GM18517 (cell line): ENCODE results near the gene SIGLEC5.

ENCODE experiments used
- ATAC-seq: cut with Tn5 transposase; IDR thresholded peaks from one replicate; pipeline ENCODE4 v1.9.1; 2021; ENCODE audit warnings: mild to moderate bottlenecking, moderate library complexity; ENCODE audit not compliant: unreplicated experiment

SIGLEC5 gene

DNA sequence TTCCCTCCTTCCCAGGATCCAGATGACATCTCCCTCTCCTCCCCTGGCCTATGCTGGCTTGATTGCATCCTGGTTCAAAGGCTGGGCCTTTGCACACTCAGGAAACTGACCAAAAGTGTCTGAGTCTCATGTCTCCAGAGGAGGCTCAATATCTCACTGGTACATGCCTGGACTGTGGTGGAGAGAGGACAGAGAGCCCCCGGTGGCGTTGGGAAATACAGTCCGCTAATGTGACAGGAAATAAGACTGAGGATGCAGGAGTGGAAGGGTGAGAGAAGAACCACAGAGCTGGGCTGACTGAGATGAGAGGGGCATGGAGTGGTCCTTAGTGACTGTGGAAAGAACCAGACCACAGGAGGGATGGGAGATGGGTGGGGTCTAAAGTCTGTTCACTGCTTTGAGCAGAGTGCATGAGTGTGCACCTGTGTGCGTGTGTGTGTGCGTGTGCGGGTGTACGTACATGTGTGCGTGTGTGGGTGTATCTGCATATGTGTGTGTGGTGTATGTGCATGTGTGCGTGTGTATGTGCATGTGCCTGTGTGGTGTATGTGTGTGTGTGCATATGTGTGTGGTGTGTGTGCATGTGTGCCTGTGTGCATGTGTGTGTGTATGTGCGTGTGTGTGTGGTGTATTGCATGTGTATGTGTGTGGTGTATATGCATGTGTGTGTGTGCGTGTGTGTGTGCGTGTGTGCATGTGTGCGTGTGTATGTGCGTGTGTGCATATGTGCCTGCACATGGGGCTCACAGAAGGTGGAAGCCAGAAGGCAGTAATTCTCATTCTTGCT is 1.9 kb downstream of the SIGLEC5 start:
- no peak for ATAC-seq

DNA sequence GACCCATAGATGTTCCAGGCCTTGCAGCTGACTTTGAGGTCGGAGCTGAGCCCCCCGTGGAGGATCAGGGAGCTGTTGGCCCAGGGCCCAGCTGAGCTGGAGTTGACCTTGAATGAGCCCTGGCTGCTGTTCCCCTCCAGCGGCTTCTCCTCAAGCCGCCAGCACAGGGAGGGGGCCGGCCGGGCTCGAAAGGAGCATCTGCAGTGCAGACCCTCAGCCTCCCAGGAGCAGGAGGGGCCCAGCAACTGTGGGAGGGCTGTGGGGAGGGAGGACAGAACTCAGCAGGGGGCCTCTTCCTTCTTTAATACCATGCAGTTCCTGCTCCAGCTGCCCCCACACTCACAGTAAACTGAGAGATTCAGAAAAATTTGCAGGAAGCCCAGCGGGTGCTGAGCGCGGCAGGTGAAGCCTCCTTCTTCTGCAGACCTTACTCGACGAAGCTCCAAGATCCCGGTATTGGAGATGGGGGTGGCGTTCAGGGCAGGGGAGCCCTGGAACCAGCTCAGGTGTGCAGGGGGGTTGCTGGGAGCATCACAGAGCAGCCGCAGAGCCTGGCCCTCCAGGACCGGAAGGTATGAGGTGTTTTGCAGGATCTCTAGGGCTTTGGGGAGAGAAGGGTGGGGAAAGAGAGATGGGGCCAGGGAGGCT is 2.6 kb downstream of the SIGLEC5 start:
- no peak for ATAC-seq

DNA sequence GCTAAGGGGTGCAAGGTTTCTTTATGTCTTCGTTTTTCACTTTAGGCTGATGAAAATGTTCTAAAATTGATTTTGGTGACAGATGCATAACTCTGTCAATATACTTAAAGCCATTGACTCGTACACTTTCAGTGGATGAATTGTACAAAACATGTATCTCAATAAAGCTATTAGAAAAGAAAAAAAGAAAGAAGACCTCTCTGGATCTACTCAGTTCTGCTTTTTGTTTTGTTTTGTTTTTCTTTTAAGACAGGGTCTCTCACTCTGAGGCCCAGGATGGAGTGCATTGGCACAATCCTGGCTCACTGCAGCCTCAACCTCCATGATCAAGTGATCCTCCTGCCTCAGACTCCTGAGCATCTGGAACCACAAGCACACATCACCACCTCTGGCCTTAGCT is 3.5 kb downstream of the SIGLEC5 start:
- ATAC-seq: no peak

DNA sequence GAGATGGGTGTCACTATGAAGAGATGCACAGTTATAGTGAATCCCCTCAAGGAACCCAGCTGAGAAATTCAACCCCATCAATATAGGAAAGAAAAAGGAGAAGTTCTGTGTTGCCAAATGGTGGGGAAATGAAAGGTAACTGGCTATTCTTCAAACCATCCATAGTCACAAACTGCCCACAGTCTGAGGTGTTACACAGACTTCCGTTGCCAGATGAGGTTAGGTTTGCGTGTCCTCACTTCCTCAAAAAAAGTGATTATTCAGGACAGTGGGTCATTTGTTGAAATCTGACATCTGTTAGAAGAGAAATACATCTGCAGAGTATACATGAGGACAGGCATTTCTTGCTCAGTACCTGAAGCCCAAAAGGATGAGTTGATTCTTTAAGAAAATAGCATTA is 9.0 kb downstream of the SIGLEC5 start:
- no peak for ATAC-seq

DNA sequence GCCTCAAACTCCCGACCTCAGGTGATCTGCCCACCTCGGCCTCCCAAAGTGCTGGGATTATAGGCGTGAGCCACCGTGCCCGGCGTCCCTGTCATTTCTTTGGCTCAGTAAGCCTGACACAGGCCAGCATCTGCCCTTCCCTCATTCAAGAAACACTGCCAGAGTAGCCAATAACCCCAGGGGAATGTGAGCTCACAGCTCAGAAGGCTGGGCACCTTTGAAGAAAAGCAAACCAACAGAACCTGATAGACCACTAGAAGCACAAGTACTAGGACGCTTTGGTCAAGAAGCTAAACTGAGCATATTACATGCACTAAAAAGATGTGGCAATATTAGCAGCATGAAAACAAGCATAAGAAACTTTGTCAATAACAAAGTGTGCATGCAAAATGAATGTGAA is 14.2 kb downstream of the SIGLEC5 start:
- ATAC-seq: no peak

DNA sequence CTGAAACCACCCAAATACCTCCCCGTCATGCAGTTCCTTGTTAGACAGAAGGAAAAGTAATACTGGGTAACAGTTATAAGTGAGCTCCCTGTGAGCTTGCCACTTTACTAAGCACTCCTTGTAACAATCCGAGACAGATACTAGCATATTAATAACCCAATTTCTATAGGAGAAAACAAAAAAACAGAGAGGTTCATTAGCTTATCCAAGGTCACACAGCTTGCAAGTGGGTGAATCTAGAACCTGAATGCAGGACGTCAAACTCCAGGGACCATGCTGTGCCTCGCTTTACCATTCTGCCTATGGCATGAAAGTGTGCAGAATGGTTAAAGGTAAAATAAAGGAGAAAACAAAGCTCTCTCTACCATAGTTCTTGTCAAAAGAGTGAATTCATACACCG is 15.4 kb downstream of the SIGLEC5 start:
- ATAC-seq: no peak

DNA sequence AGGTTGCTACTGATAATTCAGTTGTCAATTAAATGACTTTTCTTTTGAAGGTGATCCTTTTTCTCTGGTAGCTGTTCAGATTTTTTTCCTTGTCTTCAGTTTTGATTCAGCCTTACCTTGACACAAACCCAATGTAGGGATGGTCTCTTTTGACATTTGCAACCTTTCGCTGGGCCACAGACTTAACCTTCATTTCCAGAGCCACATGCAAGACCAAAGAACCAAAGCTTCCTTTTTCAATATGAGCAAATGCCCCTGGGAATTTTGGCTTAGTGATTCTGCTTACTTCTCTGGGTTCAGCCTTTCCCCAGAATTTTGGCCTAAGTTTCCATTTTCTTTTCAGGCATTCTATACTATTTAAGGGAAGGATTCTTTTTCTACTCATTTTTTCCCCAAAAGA is 19.6 kb downstream of the SIGLEC5 start:
- ATAC-seq: no peak

DNA sequence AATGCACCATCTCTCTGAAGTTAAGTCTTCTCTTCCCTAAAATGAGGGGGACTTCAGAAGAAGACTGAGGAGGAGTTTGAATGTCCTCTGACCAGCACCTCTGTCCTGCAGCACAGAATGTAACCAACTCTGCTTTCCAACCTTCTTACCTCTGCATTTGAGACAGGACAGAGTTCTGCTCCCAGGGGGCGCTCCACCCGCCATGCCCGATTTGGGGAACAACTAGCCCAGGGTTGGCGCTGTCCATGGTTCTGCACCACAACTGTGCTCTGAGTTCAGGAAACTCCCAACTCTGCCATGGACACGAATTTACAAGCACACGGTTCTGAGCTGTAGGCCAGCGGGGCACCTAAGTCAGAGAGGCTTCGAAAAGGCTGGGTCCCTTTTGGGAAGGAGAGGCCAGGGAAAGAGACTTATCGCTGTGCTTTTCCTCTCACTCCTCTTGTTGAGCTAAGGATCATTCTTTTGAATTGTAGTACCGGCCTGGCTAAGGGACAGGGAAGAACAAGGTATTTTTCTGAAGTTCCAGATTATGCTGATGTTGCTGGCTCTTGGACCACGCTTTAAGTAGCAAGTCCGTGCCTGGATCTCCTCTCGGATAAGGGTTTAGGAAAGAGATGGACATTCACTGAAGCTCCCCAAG is 22.2 kb downstream of the SIGLEC5 start:
- ATAC-seq: no peak

DNA sequence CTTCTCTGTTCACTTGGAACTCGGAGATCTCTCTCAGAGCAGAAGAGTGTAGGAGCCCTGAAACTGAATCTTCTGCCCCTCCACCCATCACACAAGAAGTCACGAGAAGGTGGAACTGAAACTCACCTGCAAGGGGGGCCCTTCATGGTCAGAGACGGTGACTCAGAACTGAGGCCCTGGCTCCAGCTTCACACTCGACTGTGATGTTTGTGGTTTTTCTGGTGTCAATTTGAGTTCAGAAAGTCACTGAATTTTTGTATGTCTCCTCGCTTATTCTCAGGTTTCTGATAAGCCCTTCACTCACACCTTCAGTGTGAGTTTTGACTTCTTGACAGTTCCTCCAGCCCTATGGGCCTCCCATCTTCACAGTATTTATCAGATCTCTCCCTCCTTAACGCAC is 23.1 kb downstream of the SIGLEC5 start:
- peak; percentile 95 for ATAC-seq

DNA sequence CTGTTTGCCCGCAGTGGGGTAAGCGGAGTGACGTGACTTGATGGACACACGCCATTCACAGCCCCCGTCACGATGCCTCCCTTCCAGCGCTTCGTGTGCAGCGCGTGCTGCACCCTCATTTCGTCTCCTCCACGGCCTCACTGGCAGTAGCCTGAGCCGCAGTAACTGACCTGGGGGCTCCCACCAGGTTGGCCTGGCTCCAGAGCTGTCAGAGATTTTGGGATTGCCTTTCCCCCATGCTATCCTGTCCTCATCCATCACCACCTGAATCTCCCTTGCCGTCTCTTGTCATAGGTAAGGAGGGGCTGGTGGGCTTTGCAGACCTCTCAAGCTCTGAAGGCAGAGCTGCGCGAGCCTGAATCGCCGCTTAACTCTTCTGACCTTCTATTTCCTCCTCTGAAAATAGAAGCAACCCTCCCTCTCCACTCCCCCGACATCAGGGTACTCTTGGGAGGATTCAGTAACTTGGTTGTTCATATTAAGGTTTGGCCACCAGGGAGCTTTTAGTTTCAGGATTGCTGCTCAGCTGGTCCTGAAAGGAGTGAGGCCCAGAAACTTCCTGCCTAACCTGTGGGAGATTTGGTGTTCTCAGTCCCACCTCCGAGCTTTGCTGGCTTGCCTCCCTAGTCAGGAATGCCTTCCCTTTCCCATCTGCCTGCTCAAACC is 27.9 kb downstream of the SIGLEC5 start:
- ATAC-seq: no peak

DNA sequence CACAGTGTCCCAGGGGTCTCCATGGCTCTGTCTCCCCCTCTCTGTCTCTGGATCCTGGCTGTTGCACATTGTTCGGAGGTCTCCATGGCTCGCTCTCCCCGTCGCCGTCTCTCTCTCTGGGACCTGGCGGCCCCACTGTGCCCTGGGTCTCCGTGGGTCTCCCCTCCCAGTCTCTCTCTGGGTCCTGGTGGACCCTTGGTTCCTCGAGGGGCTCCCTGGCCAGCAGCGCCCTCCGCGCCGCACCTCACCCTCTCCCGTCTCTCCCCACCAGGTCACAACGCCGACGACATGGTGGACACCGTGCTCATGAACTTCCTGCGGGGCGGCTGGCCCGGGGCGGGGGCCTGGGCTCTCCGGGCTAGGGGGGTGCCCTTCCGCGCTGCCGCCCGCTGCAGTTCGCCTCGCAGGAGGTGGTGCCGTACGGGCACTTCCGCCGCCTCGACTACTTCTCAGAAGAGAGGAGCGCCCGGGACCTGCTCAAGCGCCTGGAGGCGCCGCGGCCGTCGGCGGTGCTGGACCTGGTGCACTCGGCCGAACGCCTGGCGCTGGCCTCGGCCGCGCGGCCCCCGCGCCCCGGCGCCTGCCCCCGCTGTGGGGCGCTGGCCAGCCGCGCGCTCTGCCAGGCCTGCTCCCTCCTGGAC is 29.1 kb downstream of the SIGLEC5 start:
- no peak for ATAC-seq

DNA sequence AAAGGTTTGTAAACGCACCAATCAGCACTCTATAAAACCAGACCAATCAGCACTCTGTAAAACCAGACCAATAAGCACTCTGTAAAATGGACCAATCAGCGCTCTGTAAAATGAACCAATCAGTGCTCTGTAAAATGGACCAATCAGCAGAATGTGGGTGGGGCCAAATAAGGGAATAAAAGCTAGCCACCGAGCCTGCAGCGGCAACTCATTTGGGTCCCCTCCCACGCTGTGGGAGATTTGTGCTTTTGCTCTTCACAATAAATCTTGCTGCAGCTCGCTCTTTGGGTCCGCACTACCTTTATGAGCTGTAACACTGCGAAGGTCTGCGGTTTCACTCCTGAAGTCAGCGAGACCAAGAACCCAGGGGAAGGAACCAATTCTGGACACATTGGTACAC is 31.1 kb downstream of the SIGLEC5 start:
- ATAC-seq: no peak

DNA sequence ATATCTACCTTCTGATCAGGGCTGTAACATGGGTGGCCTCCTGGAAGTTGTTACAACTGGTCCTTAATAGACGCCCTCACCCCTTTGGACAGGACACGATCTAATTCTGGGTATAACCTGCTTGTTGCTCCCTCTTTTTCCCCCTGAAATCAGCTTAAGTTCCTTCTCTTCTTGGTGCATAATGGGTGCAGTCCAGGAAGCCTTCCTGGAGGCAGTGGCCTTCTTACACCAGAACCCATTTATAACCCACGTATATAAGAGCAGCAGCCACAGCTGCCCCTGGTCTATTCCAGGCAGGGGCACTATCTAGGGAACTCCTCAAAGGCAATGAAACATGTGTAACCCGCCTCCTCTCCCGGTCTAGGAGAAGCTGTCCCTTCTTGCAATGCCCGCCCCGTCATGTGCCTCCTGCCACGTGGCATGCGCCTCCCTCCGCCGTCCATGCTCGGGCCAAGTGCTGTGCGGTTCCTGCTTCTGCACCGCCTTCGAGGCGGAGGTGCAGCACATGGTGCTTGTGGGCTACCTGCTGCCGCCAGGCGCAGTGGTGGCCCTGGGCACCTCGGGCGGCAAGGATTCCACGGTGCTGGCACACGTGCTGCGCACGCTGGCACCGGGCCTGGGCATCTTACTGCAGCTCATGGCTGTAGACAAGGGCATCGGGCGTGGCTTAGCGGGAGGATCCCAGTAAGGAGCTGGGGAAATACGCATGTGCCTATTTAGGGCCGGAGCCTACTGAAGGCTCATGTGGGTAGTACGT is 31.9 kb downstream of the SIGLEC5 start:
- no peak for ATAC-seq

DNA sequence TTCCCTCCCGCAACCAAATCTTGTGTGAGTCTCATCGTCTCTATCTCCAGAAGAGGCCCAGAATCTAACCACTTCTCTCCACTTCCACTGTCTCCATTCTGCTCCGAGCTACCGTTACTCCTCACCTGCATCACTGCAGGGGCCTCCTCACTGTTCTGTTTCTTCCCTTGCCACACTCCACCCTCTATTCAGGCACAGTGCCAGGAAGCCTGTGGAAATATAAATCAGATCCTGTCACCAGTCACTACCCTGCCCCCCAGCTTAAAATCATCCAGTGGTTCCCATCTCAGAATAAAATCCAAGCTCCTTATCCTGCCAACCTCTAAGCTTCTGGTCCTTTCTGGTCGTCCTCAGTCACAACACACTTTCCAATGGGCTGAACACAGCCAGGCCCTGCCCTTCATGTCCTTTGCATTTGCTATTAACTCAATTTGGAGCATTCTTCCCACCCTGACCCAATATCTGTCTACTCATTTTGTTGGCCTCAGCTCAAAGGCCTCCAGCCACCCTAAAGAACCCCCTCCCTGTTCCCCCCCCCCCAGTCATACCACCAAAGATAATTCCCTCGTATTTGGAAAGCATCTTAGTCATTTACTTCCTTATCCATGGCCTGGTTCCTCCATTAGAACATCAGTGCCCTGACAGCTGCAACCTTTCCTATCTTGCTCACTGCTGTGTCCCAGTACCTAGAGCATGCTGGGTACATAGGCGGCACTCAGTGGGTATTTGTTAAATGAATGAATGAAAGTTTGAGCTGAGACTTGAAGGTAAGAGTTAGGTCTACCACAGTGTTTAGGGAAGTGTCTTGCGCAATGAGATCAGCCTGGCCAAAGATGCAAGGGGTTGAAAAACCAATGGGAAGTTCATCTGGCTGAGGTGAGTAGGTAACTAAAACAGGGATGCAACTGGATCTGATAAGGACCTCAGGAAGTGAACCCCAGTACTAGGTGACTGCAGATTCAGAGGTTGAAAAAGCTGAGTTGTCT is 34.7 kb downstream of the SIGLEC5 start:
- ATAC-seq: no peak

DNA sequence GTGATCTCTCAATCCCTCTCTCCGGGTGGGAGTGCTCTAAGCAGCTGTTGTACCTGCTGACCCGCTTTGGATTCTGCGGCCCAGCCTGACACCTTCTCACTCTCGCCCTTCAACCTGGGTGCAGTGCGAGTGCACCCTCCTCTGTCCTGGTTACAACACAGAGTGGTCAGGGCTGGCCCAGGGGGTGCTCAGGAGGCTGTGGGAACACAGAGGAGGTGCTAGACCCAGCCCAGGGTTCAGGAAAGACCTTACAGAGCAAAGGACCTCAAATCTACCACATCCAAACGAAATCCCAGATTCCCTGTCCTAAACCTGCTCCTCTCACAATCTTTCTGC is 35.5 kb downstream of the SIGLEC5 start:
- ATAC-seq: no peak

DNA sequence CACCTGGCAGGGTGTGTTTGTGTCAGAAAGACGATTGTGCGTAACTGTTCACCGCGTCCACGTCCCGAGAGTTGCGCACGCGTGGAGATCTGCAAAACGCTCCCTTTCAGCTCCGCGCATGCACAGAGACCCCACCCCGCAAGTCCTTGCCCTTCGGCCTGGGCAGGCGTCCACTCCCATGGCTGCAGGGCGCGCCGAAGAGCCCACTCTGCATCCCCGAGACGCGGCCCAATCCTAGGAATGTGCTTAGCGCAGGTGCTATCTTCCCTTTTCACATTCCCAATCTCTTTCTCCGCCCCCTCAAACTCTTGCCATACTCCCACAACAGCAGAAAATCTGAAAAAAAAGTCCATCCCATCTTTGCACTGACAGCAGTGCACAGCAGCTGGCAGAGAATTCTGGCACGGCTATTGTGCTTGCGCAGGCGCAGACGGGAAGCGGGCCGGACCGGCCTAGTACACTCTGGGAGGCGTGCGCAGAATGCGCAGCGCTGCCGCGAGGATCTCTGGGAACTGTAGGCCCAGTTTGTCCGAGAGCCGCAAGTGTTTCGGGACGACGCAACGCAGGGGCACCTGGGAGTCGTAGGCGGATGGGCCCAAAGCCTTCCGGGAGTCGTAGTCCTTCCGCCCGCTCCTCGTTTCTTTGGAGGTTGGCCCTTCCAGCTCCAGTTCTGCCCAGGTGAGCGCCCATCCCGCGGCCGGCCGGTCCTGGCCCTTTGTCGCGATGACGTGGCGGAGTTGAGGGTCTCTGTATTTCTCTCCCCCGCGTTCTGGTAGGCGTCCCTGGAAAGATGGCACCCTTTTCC is 36.0 kb downstream of the SIGLEC5 start:
- ATAC-seq: peak; percentile 88

DNA sequence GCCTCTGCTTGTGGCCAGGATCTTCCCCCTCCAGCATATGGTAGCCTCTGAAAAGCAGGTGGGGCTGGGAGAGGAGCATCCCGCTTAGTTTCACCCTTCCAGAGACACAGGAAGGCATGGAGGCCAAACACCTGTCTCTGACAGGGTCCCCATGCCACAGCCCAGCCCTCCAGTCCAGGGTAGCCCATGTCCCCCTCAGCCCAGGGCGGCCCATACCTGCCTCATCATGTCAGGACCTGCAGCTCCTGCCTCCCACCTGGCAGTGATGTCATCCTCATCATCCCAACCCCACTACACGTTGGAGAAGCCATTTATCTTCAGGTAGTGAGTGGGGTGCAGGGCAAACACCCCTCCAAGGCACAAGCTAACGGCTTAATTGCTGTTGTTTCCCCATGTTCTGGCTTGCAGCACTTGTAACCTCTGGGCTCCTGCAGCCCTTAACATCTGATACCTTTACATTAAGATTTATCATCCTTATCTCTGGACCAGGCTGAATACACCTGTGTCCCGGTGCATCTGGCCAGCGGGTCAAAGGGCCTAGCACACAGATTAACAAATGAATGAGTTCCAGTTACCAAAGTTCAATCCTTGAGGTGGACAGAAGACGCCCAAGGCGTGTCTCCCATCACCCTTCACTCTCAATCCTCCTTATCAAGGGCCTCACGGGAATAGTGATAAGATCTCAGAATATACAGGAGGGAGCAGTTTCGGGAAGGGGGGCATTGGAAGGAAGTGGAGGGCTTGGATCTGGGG is 36.9 kb downstream of the SIGLEC5 start:
- no peak for ATAC-seq

DNA sequence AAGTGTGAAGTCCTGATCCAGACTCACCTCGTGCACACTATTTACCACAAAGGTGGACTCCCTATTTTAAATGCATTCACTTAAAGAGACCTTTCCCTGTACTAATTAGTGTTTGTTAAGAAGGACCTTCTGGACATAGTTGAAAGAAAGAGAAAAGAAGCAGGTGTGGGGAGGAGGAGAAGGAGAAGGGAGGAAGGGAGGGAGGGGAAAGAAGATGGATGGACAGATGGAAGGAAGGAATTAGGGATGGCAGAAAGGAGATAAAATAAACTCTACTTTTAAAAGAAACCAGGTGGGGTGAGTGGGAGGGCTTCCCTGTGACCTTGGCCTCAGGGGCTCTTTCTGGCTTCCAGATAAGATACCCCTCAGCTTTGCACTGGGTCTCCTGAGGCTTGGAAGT is 37.7 kb downstream of the SIGLEC5 start:
- no peak for ATAC-seq
